HPDE6-E6E7 (cell line): Measurements from ENCODE around the gene USO1.
"Not testable (repeated sequence)": the region's sequence is repeated elsewhere in the genome, so short reads cannot be mapped to it uniquely, and the experiment has no call there.

ENCODE experiments used
- DNase-seq: peaks from one replicate; pipeline ENCODE4 v3.0.0; 2011; ENCODE audit warnings: missing footprints; ENCODE audit errors: extremely low spot score

USO1 gene

GRCh38 chr4:75752637-75753036 is 28.3 kb downstream of the USO1 start:
- DNase-seq = no peak

GRCh38 chr4:75769036-75769435 is 44.7 kb downstream of the USO1 start:
- no peak for DNase-seq

GRCh38 chr4:75771607-75772006 is 47.2 kb downstream of the USO1 start:
- no peak for DNase-seq

- DNase-seq = no peak
These were observed 53.2 kb downstream of the USO1 start for GRCh38 chr4:75777589-75777988.

- no peak for DNase-seq
These were observed 54.9 kb downstream of the USO1 start for GRCh38 chr4:75779105-75779757.

GRCh38 chr4:75781305-75781704 is 56.9 kb downstream of the USO1 start:
- no peak for DNase-seq

- DNase-seq = no peak
These were observed 62.1 kb downstream of the USO1 start for GRCh38 chr4:75786526-75786925.

- no peak for DNase-seq
These were observed 62.6 kb downstream of the USO1 start for GRCh38 chr4:75786938-75787337.

- DNase-seq = no peak
These were observed 65.6 kb downstream of the USO1 start for GRCh38 chr4:75790024-75790423.

- DNase-seq = no peak
These were observed 76.6 kb downstream of the USO1 start for GRCh38 chr4:75800972-75801371.

- not testable (repeated sequence) for DNase-seq
These were observed 81.7 kb downstream of the USO1 start for GRCh38 chr4:75806035-75806434.

- no peak for DNase-seq
These were observed 93.5 kb downstream of the USO1 start for GRCh38 chr4:75817901-75818300.

- DNase-seq = no peak
These were observed 94.7 kb downstream of the USO1 start for GRCh38 chr4:75819121-75819520.

GRCh38 chr4:75820197-75820596 is 95.8 kb downstream of the USO1 start:
- no peak for DNase-seq

- DNase-seq = no peak
These were observed 96.3 kb downstream of the USO1 start for GRCh38 chr4:75820676-75821075.

- DNase-seq = no peak
These were observed 96.8 kb downstream of the USO1 start for GRCh38 chr4:75821216-75821615.

GRCh38 chr4:75821966-75822365 is 97.6 kb downstream of the USO1 start:
- DNase-seq = no peak

GRCh38 chr4:75822416-75822815 is 98.0 kb downstream of the USO1 start:
- no peak for DNase-seq

- no peak for DNase-seq
These were observed 99.4 kb downstream of the USO1 start for GRCh38 chr4:75823812-75824211.

- DNase-seq = no peak
These were observed 106.5 kb downstream of the USO1 start for GRCh38 chr4:75830906-75831305.

GRCh38 chr4:75831856-75832405 is 107.6 kb downstream of the USO1 start:
- DNase-seq = no peak

GRCh38 chr4:75834095-75834771 is 109.9 kb downstream of the USO1 start:
- DNase-seq = no peak

GRCh38 chr4:75834772-75835154 is 110.4 kb downstream of the USO1 start:
- no peak for DNase-seq
